ENCODE results near the gene KIT. TPM values are rescaled to one million over a fixed set of nuclear protein-coding genes. Genes with fewer than 3 reads are reported as not detected.

Gene KIT
- polyA plus RNA-seq, 3 donors, result 16.4 to 17.0 (median 16.9) TPM

GRCh38 chr4:54731976-54732375 is 74.2 kb downstream of the KIT start:
- no peak for DNase-seq

GRCh38 chr4:54737421-54737820 is 79.7 kb downstream of the KIT start:
- no peak for DNase-seq

- DNase-seq, result no peak
Measured at GRCh38 chr4:54741202-54741601, 83.4 kb downstream of the KIT start.

- DNase-seq, result no peak
Measured at GRCh38 chr4:54742636-54743399, 85.1 kb downstream of the KIT start.

- no peak for DNase-seq
Measured at GRCh38 chr4:54743562-54743961, 85.8 kb downstream of the KIT start.

- DNase-seq, result no peak
Measured at GRCh38 chr4:54744487-54744886, 86.7 kb downstream of the KIT start.

GRCh38 chr4:54745031-54745770 is 87.4 kb downstream of the KIT start:
- no peak for DNase-seq

GRCh38 chr4:54746218-54746617 is 88.5 kb downstream of the KIT start:
- no peak for DNase-seq

- DNase-seq, result no peak
Measured at GRCh38 chr4:54750341-54750740, 92.6 kb downstream of the KIT start.

GRCh38 chr4:54754394-54754793 is 96.6 kb downstream of the KIT start:
- DNase-seq, result no peak

GRCh38 chr4:54764476-54764875 is 106.7 kb downstream of the KIT start:
- DNase-seq, result no peak

- no peak for DNase-seq
Measured at GRCh38 chr4:54767376-54767775, 109.6 kb downstream of the KIT start.

- no peak for DNase-seq
Measured at GRCh38 chr4:54773022-54773421, 115.3 kb downstream of the KIT start.

GRCh38 chr4:54779036-54779435 is 121.3 kb downstream of the KIT start:
- DNase-seq, result no peak

GRCh38 chr4:54779476-54780148 is 121.9 kb downstream of the KIT start:
- DNase-seq, result no peak

GRCh38 chr4:54780149-54780495 is 122.4 kb downstream of the KIT start:
- no peak for DNase-seq

- DNase-seq, result peak; percentile 48
Measured at GRCh38 chr4:54781756-54782155, 124.0 kb downstream of the KIT start.

GRCh38 chr4:54783402-54784110 is 125.8 kb downstream of the KIT start:
- no peak for DNase-seq

GRCh38 chr4:54784161-54784671 is 126.5 kb downstream of the KIT start:
- peak; percentile 82 for DNase-seq

All from renal pelvis (tissue), 4 donors.